WERI-Rb-1 (cell line): ENCODE data around the gene CSNK1D.
A peak's percentile ranks its signal among the peaks of the same experiment; 100 is the strongest.
"Not testable (repeated sequence)": the region's sequence is repeated elsewhere in the genome, so short reads cannot be mapped to it uniquely, and the experiment has no call there.

Experiments used
- DNase-seq: peaks from one replicate; pipeline ENCODE4 v3.0.0-alpha.2; 2020
- H3K27ac ChIP-seq: fragments of 250-450 bp; sonication (Bioruptor Pico); 2 replicates; pipeline ENCODE4 v1.5.1; 2020; ENCODE audit warnings: mild to moderate bottlenecking, moderate library complexity
- H3K27me3 ChIP-seq: fragments of 250-450 bp; sonication (Bioruptor Pico); 2 replicates; pipeline ENCODE4 v1.5.1; 2021; ENCODE audit warnings: mild to moderate bottlenecking, low read depth, moderate library complexity; ENCODE audit not compliant: insufficient read depth, severe bottlenecking
- H3K36me3 ChIP-seq: fragments of 250-450 bp; sonication (Bioruptor Pico); 2 replicates; pipeline ENCODE4 v1.5.1; 2020; ENCODE audit warnings: mild to moderate bottlenecking, moderate library complexity
- H3K4me3 ChIP-seq: 2 replicates; pipeline ENCODE4 v1.5.1; 2011; ENCODE audit warnings: low read depth, mild to moderate bottlenecking, control low read depth, low read length
- H3K9me3 ChIP-seq: fragments of 250-450 bp; sonication (Bioruptor Pico); 2 replicates; pipeline ENCODE4 v1.5.1; 2021; ENCODE audit warnings: mild to moderate bottlenecking, moderate library complexity; ENCODE audit not compliant: severe bottlenecking
- TF ChIP-seq, protein P1 (sequence below): IDR thresholded peaks from 2 replicates; pipeline ENCODE4 v1.5.1; 2011; ENCODE audit warnings: low read depth, mild to moderate bottlenecking, control low read depth, inconsistent platforms, low read length

Gene CSNK1D

DNA sequence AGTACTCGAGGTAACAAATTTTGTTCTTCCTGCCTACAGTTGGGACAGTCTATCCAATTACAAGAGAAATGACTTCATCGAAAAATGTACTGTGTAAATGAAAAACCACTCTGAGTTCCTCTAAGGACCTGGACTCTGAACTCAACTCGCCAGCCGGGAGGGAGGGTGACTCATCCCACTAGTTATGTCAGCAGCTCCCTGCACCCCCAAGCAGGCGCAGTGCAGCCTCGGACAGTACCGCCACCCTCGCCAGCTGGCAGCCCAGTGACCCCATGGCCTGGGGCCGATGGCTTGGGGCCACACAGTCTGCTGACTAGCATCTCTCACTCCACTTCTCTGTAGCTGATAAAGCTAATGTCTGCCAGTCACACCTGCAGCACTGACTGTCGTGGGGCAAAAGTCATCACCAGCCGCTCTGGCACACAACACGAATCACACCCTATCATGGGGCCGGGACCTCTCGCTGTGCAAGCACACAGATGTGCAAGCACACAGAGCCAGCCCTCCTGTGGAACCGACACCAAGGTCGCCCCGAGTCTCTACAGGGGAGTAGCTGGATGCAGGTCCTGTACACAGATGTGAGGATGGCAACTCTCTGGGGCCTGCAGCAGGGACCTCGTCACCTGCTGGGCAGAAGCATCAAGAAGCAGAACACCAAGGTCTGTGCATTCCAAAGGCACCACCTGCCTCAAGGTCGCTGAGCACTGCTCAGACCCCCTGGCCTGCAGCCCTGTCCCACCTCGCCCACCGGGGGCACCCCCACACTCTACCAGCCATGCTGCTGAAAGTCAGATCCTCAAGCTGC is 5.7 kb downstream of the CSNK1D start:
- no peaks in the 10 kb centered on the region for H3K27me3 ChIP-seq
- H3K4me3 ChIP-seq, result no peak overlapping the region
- TF ChIP-seq, protein P1, sequence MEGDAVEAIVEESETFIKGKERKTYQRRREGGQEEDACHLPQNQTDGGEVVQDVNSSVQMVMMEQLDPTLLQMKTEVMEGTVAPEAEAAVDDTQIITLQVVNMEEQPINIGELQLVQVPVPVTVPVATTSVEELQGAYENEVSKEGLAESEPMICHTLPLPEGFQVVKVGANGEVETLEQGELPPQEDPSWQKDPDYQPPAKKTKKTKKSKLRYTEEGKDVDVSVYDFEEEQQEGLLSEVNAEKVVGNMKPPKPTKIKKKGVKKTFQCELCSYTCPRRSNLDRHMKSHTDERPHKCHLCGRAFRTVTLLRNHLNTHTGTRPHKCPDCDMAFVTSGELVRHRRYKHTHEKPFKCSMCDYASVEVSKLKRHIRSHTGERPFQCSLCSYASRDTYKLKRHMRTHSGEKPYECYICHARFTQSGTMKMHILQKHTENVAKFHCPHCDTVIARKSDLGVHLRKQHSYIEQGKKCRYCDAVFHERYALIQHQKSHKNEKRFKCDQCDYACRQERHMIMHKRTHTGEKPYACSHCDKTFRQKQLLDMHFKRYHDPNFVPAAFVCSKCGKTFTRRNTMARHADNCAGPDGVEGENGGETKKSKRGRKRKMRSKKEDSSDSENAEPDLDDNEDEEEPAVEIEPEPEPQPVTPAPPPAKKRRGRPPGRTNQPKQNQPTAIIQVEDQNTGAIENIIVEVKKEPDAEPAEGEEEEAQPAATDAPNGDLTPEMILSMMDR, result 0 out of 2 replicates have a peak, but pooled peaks have one; percentile 12
- no peak for DNase-seq
- H3K36me3 ChIP-seq, result peaks cover 95% of the 10 kb centered on the region
- no peaks in the 10 kb centered on the region for H3K9me3 ChIP-seq
- no peak overlapping the region for H3K27ac ChIP-seq

DNA sequence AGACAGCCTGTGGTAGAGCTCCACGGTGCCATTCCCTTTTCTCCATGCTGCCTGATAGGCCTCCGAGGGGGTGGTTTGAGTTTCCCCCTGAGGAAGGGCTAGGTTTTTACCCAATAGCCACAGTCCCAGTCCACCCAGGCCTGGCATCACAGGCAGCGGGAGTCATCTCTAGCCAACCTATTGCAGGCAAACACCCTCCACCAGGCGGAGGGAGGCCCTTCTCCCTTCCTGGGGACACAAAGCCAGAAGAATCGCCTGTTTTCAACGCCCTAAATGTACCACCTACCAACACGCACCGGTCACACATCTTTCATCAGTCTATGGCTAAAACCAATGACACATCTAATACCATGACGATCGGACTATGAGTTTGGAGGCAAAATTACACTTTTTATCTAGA is 7.4 kb downstream of the CSNK1D start:
- Histone ChIP-seq H3K4me3 (no peak overlapping the region), H3K27me3 (no peaks in the 10 kb centered on the region), H3K9me3 (peaks cover 3% of the 10 kb centered on the region), H3K27ac (no peak overlapping the region), H3K36me3 (peaks cover 97% of the 10 kb centered on the region)
- TF ChIP-seq, protein P1, result no peak
- DNase-seq, result no peak

DNA sequence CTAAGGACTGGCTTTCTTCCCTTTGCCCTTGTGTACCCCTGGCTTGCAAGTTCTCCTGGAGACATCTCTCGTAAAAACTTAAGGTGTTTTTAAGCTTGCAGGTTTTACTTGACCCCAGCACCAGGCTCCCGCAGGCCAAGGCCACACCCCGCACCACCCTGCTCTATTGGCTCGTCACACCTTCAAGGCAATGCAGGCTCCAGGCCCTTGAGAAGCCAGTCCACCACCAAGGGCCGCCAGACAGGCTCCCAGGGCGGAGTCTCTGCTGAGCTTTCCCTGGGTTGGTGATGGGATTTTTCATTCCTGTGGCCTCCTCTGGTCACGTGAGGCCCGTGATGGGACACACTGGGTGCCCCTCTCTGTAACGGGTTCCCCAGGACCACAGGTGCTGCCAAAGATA is 9.9 kb downstream of the CSNK1D start:
- no peak overlapping the region for H3K4me3 ChIP-seq
- H3K9me3 ChIP-seq, result peaks cover 3% of the 10 kb centered on the region
- H3K27me3 ChIP-seq, result no peaks in the 10 kb centered on the region
- H3K36me3 ChIP-seq, result peaks cover 89% of the 10 kb centered on the region
- TF ChIP-seq, protein P1, result no peak
- DNase-seq, result no peak
- no peak overlapping the region for H3K27ac ChIP-seq

DNA sequence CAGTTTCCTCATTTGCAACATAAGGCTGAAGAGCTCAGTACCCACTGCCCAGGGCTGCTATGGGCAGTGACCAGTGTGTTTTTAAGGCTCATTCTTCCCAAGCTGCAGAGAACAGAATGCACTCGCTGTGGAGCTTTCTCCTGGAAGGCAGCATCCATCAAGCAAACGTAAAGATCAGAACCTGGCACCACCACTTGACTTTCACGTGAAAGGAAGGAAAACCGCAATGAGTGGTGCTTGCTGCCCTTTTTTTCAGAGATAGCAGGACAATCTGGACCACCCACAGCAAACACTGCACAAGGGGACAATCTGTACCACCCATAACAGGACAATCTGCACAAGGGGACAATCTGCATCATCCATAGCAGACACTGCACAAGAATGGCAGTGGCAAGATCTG is 11.2 kb downstream of the CSNK1D start:
- no peak overlapping the region for H3K4me3 ChIP-seq
- no peaks in the 10 kb centered on the region for H3K27me3 ChIP-seq
- peaks cover 86% of the 10 kb centered on the region for H3K36me3 ChIP-seq
- TF ChIP-seq, protein P1, result no peak
- H3K9me3 ChIP-seq, result peaks cover 3% of the 10 kb centered on the region
- no peak overlapping the region for H3K27ac ChIP-seq
- no peak for DNase-seq

DNA sequence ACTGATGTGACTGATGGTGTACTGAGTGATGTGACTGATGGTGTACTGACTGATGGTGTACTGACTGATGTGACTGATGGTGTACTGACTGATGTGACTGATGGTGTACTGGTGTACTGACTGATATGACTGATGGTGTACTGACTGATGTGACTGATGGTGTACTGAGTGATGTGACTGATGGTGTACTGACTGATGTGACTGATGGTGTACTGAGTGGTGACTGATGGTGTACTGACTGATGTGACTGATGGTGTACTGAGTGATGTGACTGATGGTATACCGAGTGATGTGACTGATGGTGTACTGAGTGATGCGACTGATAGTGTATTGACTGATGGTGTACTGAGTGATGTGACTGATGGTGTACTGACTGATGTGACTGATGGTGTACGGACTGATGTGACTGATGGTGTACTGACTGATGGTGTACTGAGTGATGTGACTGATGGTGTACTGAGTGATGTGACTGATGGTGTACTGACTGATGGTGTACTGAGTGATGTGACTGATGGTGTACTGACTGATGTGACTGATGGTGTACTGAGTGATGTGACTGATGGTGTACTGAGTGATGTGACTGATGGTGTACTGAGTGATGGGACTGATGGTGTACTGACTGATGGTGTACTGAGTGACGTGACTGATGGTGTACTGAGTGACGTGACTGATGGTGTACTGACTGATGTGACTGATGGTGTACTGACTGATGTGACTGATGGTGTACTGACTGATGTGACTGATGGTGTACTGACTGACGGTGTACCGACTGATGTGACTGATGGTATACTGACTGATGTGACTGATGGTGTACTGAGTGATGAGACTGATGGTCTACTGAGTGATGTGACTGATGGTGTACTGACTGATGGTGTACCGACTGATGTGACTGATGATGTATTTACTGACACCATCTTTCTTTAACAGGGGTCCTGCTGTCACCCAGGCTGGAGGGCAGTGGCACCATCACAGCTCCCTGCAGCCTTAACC is 13.2 kb downstream of the CSNK1D start:
- H3K36me3 ChIP-seq, result peaks cover 86% of the 10 kb centered on the region
- H3K4me3 ChIP-seq, H3K9me3 ChIP-seq, H3K27ac ChIP-seq, DNase-seq, H3K27me3 ChIP-seq: not testable (repeated sequence)

DNA sequence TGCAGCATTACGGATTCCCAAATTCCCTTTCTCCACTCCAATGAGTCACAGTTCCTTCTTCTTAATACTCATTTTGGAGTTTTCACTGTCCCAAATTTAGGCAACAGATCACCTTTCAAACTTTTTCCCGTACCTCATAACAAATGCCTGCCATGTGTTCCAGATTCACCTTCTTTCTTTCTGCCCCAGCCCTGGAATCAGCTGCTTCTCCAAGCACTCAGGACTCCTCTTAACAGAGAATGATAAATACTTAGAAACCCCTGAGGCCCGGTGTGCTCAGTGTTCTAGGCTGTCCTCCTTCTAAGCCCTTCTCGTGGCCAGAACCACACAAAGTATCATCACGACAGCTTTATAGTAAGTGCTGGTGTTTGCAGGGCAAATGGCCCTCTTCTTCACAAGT is 14.9 kb downstream of the CSNK1D start:
- H3K27ac ChIP-seq, result no peak overlapping the region
- TF ChIP-seq, protein P1, result no peak
- H3K36me3 ChIP-seq, result peaks cover 71% of the 10 kb centered on the region
- H3K27me3 ChIP-seq, result no peaks in the 10 kb centered on the region
- H3K9me3 ChIP-seq, result peaks cover 6% of the 10 kb centered on the region
- DNase-seq, result no peak
- H3K4me3 ChIP-seq, result no peak overlapping the region
